Dendritic cell treated with granulocyte-macrophage colony-stimulating factor and Interleukin-4, amounts not matched to agents 40 ng/mL and 50 ng/mL, for 4 days (primary cell): Measurements from ENCODE around the gene PHF10.
"Not testable (repeated sequence)": the region's sequence is repeated elsewhere in the genome, so short reads cannot be mapped to it uniquely, and the experiment has no call there.

Source experiments
- H3K27ac Mint-ChIP-seq: one replicate; pipeline ENCODE4 v1.8.0; 2022; ENCODE audit warnings: mild to moderate bottlenecking, mixed read lengths
- H3K27me3 Mint-ChIP-seq: one replicate; pipeline ENCODE4 v1.8.0; 2022; ENCODE audit warnings: mild to moderate bottlenecking, mixed read lengths
- H3K36me3 Mint-ChIP-seq: one replicate; pipeline ENCODE4 v1.8.0; 2022; ENCODE audit warnings: low read depth, mixed read lengths
- H3K4me1 Mint-ChIP-seq: one replicate; pipeline ENCODE4 v1.8.0; 2022; ENCODE audit warnings: low read depth, mixed read lengths
- H3K4me3 Mint-ChIP-seq: one replicate; pipeline ENCODE4 v1.8.0; 2022; ENCODE audit warnings: mild to moderate bottlenecking, moderate library complexity, mixed read lengths
- H3K9me3 Mint-ChIP-seq: one replicate; pipeline ENCODE4 v1.8.0; 2022; ENCODE audit warnings: mixed read lengths
- intact Hi-C: fragments of 100-400 bp; cut with micrococcal nuclease; formaldehyde crosslinking; loops from one replicate; pipeline ENCODE4 v1.15.0; 2022

The PHF10 gene

GRCh38 chr6:169724494-169725124 lies at the start of gene PHF10:
Gene PHF10 (minus strand): TSS chr6:169724500. CDS start chr6:169723931, 569 bp downstream.
- H3K27ac Mint-ChIP-seq, result peak within 1 kb of the TSS; percentile 94
- peaks cover 4% of the 10 kb centered on the region for H3K27me3 Mint-ChIP-seq
- peaks cover 19% of the 10 kb centered on the region for H3K4me1 Mint-ChIP-seq
- H3K4me3 Mint-ChIP-seq, result peak within 1 kb of the TSS; percentile 97
- H3K36me3 Mint-ChIP-seq, result peaks cover 7% of the 10 kb centered on the region
- H3K9me3 Mint-ChIP-seq, result no peaks in the 10 kb centered on the region
- intact Hi-C loops, result no loop called here

DNA sequence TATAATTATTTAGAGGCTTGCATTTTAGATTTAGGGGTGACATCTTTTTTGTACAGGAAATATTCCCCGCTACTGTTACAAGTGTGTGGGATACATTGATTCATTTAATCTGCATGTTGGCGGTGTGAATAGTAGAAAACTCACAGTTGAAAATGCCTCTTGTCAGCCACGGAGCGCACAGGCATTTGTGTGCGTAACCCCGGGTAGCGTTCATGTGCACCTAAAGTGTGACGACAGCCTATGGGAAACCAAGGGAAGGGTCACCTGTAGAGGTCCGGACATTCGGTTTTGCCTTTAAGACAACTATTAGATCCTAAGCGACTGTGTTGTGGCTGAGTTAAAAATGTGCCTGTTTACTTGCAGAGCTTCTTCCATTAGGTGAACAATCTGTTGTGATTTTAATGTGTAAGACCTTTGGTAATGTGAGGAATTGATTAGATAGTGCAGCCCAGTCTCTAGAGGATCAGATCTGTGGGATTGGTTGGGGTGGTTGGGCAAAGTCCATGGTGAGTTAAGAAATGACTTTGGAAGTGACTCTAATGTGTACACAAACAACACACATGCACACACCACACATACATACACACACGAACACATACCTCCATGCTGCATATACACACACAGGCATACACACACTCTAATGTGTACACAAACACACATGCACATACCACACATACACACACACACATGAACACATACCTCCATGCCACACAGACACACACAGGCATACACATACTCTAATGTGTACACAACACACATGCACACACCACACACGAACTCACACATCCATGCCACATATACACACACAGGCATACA lies 42.8 kb upstream of the PHF10 start:
- H3K36me3 Mint-ChIP-seq, result peaks cover 84% of the 10 kb centered on the region
- intact Hi-C loops, result no loop called here
- H3K27ac Mint-ChIP-seq, result no peak overlapping the region
- no peak overlapping the region for H3K4me3 Mint-ChIP-seq
- H3K4me1 Mint-ChIP-seq, result no peaks in the 10 kb centered on the region
- no peaks in the 10 kb centered on the region for H3K27me3 Mint-ChIP-seq
- H3K9me3 Mint-ChIP-seq, result no peaks in the 10 kb centered on the region

DNA sequence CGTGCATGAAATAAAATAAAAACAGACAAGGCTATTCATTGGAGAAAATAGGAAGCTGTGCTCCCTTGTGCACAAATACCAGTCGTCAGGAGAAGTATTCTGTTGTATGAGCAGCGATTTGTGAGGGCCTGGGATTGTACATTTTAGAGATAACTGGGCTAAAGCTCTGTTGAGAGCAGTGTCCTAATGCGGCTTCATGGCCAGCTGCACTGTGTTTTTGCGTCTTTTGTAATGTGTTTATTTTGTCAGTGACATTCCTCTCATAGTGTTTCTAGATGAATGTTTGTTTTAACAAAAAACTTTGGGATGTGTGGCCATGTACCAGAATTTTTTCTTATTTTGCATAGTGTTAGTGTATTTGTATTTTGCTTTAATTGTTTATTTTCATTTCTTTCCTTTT lies 41.9 kb upstream of the PHF10 start:
- Mint-ChIP-seq H3K4me1 (no peaks in the 10 kb centered on the region), H3K36me3 (peaks cover 84% of the 10 kb centered on the region), H3K27me3 (no peaks in the 10 kb centered on the region), H3K4me3 (no peak overlapping the region), H3K9me3 (no peaks in the 10 kb centered on the region), H3K27ac (no peak overlapping the region)
- intact Hi-C loops, result no loop called here

GRCh38 chr6:169765789-169766188 lies 41.5 kb upstream of the PHF10 start:
- H3K9me3 Mint-ChIP-seq, H3K4me1 Mint-ChIP-seq, intact Hi-C loops, H3K4me3 Mint-ChIP-seq, H3K27ac Mint-ChIP-seq, H3K27me3 Mint-ChIP-seq: not testable (repeated sequence)
- peaks cover 84% of the 10 kb centered on the region for H3K36me3 Mint-ChIP-seq

DNA sequence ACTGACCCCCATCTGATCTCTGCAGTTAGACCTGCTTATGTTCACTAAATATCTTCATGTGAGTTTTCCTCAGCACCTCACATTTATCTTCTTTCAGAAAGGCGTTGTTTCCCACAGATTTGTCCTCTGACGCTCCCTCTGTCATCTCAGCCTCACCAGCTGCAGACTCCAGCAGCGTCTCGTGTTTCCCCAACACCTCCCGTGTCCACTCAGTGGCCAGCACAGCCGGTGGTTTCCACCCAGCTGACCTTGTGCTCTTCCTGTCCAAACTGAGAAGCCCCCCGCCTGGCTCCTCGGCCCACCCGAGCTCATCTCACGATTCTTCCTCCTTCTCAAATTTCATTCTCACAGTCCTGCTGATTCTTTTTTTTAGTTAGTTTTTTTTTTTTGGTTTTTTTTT lies 39.6 kb upstream of the PHF10 start:
- H3K36me3 Mint-ChIP-seq, result peaks cover 94% of the 10 kb centered on the region
- no peak overlapping the region for H3K4me3 Mint-ChIP-seq
- H3K27ac Mint-ChIP-seq, result no peak overlapping the region
- no peaks in the 10 kb centered on the region for H3K4me1 Mint-ChIP-seq
- intact Hi-C loops, result no loop called here
- no peaks in the 10 kb centered on the region for H3K27me3 Mint-ChIP-seq
- H3K9me3 Mint-ChIP-seq, result no peaks in the 10 kb centered on the region

DNA sequence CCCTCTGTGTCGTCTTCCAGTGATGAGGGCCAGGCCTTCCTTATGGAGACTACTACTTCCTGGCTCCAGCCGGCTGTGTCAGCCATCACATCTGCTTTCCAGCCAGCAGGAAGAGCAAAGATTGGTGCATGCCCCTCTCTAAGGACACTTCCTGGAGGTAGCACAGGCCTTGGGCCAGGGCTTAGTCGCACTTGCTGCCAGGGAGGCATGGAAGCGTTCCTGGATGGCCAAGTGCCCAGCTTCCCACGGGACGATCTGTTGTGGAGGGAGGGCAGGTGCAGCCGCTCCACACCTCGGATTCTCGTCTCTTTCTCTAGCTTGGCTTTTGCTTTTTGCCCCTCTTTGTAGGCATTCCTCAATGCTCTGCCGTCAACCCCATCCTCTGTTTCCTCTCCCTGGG lies 39.0 kb upstream of the PHF10 start:
- peaks cover 94% of the 10 kb centered on the region for H3K36me3 Mint-ChIP-seq
- intact Hi-C loops, result no loop called here
- no peaks in the 10 kb centered on the region for H3K4me1 Mint-ChIP-seq

GRCh38 chr6:169755162-169755561 lies 30.9 kb upstream of the PHF10 start:
- no peaks in the 10 kb centered on the region for H3K9me3 Mint-ChIP-seq
- peaks cover 15% of the 10 kb centered on the region for H3K4me1 Mint-ChIP-seq
- no peak overlapping the region for H3K27ac Mint-ChIP-seq
- H3K36me3 Mint-ChIP-seq, result peaks cover 56% of the 10 kb centered on the region
- H3K4me3 Mint-ChIP-seq, result no peak overlapping the region
- H3K27me3 Mint-ChIP-seq, result no peaks in the 10 kb centered on the region
- intact Hi-C loops, result no loop called here

More for the DNA sequence above, 39.0 kb upstream of the PHF10 start:
- no peak overlapping the region for H3K4me3 Mint-ChIP-seq
- H3K27me3 Mint-ChIP-seq, result no peaks in the 10 kb centered on the region
- no peaks in the 10 kb centered on the region for H3K9me3 Mint-ChIP-seq
- no peak overlapping the region for H3K27ac Mint-ChIP-seq

DNA sequence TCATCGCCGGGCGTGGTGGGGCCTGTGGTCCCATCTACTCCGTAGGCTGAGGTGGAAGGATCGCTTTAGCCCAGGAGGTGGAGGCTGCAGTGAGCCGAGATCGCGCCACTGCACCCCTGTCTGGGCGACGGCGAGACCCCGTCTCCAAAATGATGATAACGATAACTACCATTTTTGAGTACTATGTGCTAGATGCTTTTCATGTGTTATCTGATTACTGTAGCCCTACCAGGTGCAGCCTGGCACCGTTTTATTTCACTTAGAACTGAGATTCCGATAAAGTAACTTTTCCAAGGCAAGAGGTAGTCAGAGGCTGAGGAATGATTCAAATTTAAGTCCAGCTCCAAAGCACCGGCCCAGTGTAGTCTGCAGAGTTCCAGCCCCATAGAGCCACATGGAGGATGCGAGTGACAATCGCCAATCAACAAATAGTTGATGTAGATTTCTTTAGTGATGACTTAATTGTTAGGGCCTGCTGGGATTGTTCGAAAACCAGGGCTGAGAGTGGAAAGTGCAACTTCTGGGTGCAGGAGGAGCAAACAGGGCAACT lies 27.8 kb upstream of the PHF10 start:
- Mint-ChIP-seq H3K9me3 (no peaks in the 10 kb centered on the region), H3K27me3 (no peaks in the 10 kb centered on the region), H3K4me3 (peak overlapping the region; percentile 90), H3K4me1 (peaks cover 20% of the 10 kb centered on the region), H3K27ac (peak overlapping the region; percentile 96), H3K36me3 (peaks cover 28% of the 10 kb centered on the region)
- intact Hi-C loops, result no loop called here

DNA sequence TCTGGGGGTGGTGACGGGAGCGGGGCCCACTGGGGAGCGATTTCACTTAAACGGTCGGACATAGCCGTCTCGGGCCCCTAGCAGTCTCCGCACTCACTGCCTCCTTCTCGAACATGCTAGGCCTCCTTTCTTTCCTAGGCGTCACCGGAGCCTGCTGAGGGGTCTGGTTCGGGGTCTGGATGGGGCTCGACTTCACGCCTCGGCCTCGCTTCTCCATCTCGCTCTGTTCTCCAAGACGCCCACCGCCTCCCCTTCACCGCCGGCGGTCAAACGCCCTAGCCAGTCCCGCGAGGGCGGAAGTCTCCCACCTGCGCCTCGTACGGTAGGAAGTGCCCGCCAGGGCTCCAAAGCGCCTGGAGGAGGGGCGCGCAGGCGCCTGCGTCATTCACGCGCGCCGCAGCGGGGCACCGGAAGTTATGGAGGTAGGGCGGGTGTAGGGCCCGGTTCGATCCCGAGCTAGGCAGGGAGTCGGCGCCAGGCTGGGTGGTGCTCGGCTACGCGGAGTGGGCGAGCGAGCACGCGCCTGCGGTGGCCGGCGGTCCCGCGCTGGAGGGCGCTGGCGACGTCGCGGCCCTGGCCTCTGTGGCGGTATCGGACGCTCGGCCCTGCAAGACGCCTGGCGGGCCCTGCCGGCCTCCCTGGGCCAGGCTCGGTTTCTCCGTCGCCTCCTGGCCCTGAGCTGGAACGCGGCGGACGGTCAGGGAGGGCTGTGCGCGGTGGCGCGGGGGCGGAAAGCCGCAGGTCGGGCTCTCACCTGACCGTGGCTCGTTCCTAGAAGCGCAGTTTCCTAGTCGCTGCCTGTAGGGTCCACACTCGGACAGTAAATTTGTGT lies 27.2 kb upstream of the PHF10 start, which contains the start of the genes DYNLT2 and ERMARD:
Gene DYNLT2, minus strand, starts transcription at position 331 of the 832 bp plus-strand sequence. Its CDS starts 114 bp downstream, at position 217.
Gene ERMARD, plus strand, starts transcription at position 381 of the 832 bp plus-strand sequence. Its CDS starts 36 bp downstream, at position 417.
- Mint-ChIP-seq H3K27me3 (no peaks in the 10 kb centered on the region), H3K36me3 (peaks cover 21% of the 10 kb centered on the region), H3K27ac (peak within 1 kb of the TSS; percentile 96), H3K4me1 (peaks cover 20% of the 10 kb centered on the region), H3K9me3 (no peaks in the 10 kb centered on the region), H3K4me3 (peak within 1 kb of the TSS; percentile 90)
- intact Hi-C loops, result loop anchor here (1.0 to 2.0 kb wide), 4 partner anchors 28 to 803 kb away; partner anchors contain the start of genes C6orf120, TBP and WDR27

GRCh38 chr6:169746556-169746955 lies 22.3 kb upstream of the PHF10 start:
- no peak overlapping the region for H3K4me3 Mint-ChIP-seq
- H3K36me3 Mint-ChIP-seq, result peaks cover 8% of the 10 kb centered on the region
- intact Hi-C loops, result no loop called here

GRCh38 chr6:169745405-169745804 lies 21.1 kb upstream of the PHF10 start:
- H3K27me3 Mint-ChIP-seq, result peaks cover 3% of the 10 kb centered on the region
- H3K9me3 Mint-ChIP-seq, result peaks cover 6% of the 10 kb centered on the region
- H3K4me3 Mint-ChIP-seq, result no peak overlapping the region
- peaks cover 6% of the 10 kb centered on the region for H3K4me1 Mint-ChIP-seq
- intact Hi-C loops, result no loop called here
- H3K27ac Mint-ChIP-seq, result no peak overlapping the region
- no peaks in the 10 kb centered on the region for H3K36me3 Mint-ChIP-seq

More at GRCh38 chr6:169746556-169746955, 22.3 kb upstream of the PHF10 start:
- no peak overlapping the region for H3K27ac Mint-ChIP-seq
- peaks cover 6% of the 10 kb centered on the region for H3K9me3 Mint-ChIP-seq
- H3K4me1 Mint-ChIP-seq, result peaks cover 6% of the 10 kb centered on the region
- peaks cover 3% of the 10 kb centered on the region for H3K27me3 Mint-ChIP-seq

- H3K36me3 Mint-ChIP-seq, result no peaks in the 10 kb centered on the region
- peaks cover 3% of the 10 kb centered on the region for H3K27me3 Mint-ChIP-seq
- H3K4me3 Mint-ChIP-seq, result no peak overlapping the region
- peaks cover 6% of the 10 kb centered on the region for H3K9me3 Mint-ChIP-seq
- H3K4me1 Mint-ChIP-seq, result no peaks in the 10 kb centered on the region
- H3K27ac Mint-ChIP-seq, result no peak overlapping the region
- intact Hi-C loops, result no loop called here
Observed at GRCh38 chr6:169741344-169741743, 17.0 kb upstream of the PHF10 start.

DNA sequence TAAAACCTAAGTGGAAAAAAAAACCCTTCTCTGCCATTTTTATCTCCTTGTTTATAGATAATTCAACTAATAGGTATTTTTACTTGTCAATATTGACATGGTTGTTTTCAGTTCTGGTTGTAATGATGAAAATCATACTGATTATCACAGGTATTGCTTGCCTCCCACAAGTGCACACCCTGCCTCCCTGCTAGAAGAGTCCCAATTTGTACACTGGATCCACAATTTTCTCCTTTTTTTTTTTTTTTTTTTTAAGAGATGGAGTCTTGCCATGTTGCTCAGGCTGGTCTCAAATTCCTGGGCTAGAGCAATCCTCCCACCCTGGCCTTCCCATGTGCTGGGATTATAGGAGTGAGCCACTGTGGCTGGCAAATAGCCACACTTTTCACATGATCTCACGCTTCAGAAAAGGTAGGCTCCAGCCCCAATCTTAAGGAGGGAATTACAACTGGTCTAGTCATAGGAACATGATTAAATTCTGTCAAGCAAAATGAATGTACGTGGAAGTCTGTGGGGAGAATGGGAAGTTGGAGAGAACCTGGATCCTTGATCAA lies 14.8 kb upstream of the PHF10 start:
- no peak overlapping the region for H3K27ac Mint-ChIP-seq
- H3K4me3 Mint-ChIP-seq, result no peak overlapping the region
- H3K9me3 Mint-ChIP-seq, result no peaks in the 10 kb centered on the region
- H3K27me3 Mint-ChIP-seq, result peaks cover 13% of the 10 kb centered on the region
- H3K4me1 Mint-ChIP-seq, result no peaks in the 10 kb centered on the region
- H3K36me3 Mint-ChIP-seq, result no peaks in the 10 kb centered on the region
- intact Hi-C loops, result no loop called here
